SK-N-SH (cell line): Measurements from ENCODE around the gene USP1.

Experiments used
- EZH2phosphoT487 ChIP-seq: fragments of 200-600 bp; sonication (generic); IDR thresholded peaks from 2 replicates; pipeline ENCODE4 v1.6.1; 2017; ENCODE audit warnings: low read depth, mixed run types, mild to moderate bottlenecking, antibody characterized with exemption, moderate library complexity, borderline replicate concordance
- FOXJ3 ChIP-seq: sonication (generic); formaldehyde crosslinking; IDR thresholded peaks from 2 replicates; pipeline ENCODE4 v1.5.1; 2020; ENCODE audit warnings: mild to moderate bottlenecking, missing genetic modification reagents
- JUND ChIP-seq: IDR thresholded peaks from 2 replicates; pipeline ENCODE4 v1.4.0; 2012
- NFIC ChIP-seq: IDR thresholded peaks from 2 replicates; pipeline ENCODE4 v1.4.0; 2012; ENCODE audit warnings: borderline replicate concordance
- RAD21 ChIP-seq: IDR thresholded peaks from 2 replicates; pipeline ENCODE4 v1.6.1; 2012; ENCODE audit warnings: mild to moderate bottlenecking, low read length
- TF ChIP-seq, protein P1 (sequence below): fragments of 200-600 bp; sonication (generic); IDR thresholded peaks from 2 replicates; pipeline ENCODE4 v1.6.1; 2017; ENCODE audit warnings: antibody characterized with exemption, mild to moderate bottlenecking, moderate library complexity
- TF ChIP-seq, protein P2 (sequence below): fragments of 150-350 bp; IDR thresholded peaks from 2 replicates; pipeline ENCODE4 v1.6.1; 2017; ENCODE audit warnings: antibody characterized with exemption, low read length, low read depth, borderline replicate concordance
- TF ChIP-seq, protein P3 (sequence below): IDR thresholded peaks from 2 replicates; pipeline ENCODE4 v1.6.1; 2012; ENCODE audit warnings: mild to moderate bottlenecking, low read depth, low read length, moderate library complexity
- TF ChIP-seq, protein P4 (sequence below): IDR thresholded peaks from 2 replicates; pipeline ENCODE4 v1.4.0; 2012; ENCODE audit warnings: low read depth

DNA sequence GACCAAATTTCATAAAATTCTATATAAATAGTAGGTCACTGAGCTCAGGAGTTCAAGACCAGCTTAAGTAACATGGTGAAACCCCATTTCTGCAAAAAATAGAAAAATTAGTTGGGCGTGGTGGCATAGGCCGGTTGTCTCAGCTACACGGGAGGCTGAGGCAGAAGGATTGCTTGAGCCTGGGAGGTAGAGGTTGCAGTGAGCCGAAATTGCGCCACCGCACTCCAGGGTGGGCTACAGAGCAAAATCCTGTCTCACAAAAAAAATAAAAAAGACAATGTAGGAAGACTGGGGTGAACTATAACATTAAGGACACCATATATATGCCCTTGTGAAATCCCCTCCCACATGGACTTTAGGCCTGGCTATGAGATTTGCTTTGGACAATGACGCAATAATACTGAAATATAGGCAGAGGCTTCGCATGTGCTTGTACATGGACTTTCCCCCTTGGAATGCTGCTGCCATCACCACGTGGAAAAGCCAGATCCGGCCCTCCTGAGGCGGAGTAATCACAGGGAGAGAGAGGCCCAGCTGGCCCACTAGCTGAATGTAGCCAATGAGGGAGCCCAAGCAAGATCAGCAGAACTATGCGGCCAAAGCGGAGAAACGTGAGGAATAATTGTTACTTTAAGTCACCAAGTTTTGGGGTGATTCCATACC lies 13.1 kb upstream of the USP1 start:
- no peak for TF ChIP-seq NFIC
- no peak for TF ChIP-seq EZH2phosphoT487
- no peak for TF ChIP-seq RAD21
- TF ChIP-seq, protein P1, sequence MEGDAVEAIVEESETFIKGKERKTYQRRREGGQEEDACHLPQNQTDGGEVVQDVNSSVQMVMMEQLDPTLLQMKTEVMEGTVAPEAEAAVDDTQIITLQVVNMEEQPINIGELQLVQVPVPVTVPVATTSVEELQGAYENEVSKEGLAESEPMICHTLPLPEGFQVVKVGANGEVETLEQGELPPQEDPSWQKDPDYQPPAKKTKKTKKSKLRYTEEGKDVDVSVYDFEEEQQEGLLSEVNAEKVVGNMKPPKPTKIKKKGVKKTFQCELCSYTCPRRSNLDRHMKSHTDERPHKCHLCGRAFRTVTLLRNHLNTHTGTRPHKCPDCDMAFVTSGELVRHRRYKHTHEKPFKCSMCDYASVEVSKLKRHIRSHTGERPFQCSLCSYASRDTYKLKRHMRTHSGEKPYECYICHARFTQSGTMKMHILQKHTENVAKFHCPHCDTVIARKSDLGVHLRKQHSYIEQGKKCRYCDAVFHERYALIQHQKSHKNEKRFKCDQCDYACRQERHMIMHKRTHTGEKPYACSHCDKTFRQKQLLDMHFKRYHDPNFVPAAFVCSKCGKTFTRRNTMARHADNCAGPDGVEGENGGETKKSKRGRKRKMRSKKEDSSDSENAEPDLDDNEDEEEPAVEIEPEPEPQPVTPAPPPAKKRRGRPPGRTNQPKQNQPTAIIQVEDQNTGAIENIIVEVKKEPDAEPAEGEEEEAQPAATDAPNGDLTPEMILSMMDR = no peak
- TF ChIP-seq, protein P2, sequence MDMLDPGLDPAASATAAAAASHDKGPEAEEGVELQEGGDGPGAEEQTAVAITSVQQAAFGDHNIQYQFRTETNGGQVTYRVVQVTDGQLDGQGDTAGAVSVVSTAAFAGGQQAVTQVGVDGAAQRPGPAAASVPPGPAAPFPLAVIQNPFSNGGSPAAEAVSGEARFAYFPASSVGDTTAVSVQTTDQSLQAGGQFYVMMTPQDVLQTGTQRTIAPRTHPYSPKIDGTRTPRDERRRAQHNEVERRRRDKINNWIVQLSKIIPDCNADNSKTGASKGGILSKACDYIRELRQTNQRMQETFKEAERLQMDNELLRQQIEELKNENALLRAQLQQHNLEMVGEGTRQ = no peak
- no peak for TF ChIP-seq FOXJ3 (CRISPR knock-in tag)
- TF ChIP-seq, protein P3, sequence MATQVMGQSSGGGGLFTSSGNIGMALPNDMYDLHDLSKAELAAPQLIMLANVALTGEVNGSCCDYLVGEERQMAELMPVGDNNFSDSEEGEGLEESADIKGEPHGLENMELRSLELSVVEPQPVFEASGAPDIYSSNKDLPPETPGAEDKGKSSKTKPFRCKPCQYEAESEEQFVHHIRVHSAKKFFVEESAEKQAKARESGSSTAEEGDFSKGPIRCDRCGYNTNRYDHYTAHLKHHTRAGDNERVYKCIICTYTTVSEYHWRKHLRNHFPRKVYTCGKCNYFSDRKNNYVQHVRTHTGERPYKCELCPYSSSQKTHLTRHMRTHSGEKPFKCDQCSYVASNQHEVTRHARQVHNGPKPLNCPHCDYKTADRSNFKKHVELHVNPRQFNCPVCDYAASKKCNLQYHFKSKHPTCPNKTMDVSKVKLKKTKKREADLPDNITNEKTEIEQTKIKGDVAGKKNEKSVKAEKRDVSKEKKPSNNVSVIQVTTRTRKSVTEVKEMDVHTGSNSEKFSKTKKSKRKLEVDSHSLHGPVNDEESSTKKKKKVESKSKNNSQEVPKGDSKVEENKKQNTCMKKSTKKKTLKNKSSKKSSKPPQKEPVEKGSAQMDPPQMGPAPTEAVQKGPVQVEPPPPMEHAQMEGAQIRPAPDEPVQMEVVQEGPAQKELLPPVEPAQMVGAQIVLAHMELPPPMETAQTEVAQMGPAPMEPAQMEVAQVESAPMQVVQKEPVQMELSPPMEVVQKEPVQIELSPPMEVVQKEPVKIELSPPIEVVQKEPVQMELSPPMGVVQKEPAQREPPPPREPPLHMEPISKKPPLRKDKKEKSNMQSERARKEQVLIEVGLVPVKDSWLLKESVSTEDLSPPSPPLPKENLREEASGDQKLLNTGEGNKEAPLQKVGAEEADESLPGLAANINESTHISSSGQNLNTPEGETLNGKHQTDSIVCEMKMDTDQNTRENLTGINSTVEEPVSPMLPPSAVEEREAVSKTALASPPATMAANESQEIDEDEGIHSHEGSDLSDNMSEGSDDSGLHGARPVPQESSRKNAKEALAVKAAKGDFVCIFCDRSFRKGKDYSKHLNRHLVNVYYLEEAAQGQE = no peak
- no peak for TF ChIP-seq JUND
- TF ChIP-seq, protein P4, sequence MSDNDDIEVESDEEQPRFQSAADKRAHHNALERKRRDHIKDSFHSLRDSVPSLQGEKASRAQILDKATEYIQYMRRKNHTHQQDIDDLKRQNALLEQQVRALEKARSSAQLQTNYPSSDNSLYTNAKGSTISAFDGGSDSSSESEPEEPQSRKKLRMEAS = no peak
